ENCODE data around the gene PDLIM7.
A peak's percentile ranks its signal among the peaks of the same experiment; 100 is the strongest.

Gene PDLIM7

GRCh38 chr5:177455661-177456590, 41.5 kb downstream of the PDLIM7 start:
- DNase-seq = peak; percentile 81

GRCh38 chr5:177455036-177455660, 42.3 kb downstream of the PDLIM7 start:
- DNase-seq = peak; percentile 50

- peak; percentile 71 for DNase-seq
Measured at GRCh38 chr5:177454397-177455035, 42.9 kb downstream of the PDLIM7 start.

GRCh38 chr5:177453852-177454396, 43.5 kb downstream of the PDLIM7 start:
- no peak for DNase-seq

- DNase-seq = no peak
Measured at GRCh38 chr5:177452688-177453638, 44.4 kb downstream of the PDLIM7 start.

GRCh38 chr5:177450667-177451424, 46.6 kb downstream of the PDLIM7 start:
- DNase-seq = no peak

- DNase-seq = no peak
Measured at GRCh38 chr5:177449140-177450061, 48.0 kb downstream of the PDLIM7 start.

- DNase-seq = no peak
Measured at GRCh38 chr5:177448244-177448950, 49.0 kb downstream of the PDLIM7 start.

GRCh38 chr5:177447611-177448243, 49.7 kb downstream of the PDLIM7 start:
- DNase-seq = no peak

GRCh38 chr5:177447066-177447610, 50.3 kb downstream of the PDLIM7 start:
- DNase-seq = peak; percentile 34

- peak; percentile 52 for DNase-seq
Measured at GRCh38 chr5:177446200-177447065, 51.0 kb downstream of the PDLIM7 start, which contains the start of gene PRR7. TSS of gene PRR7 (plus strand) at chr5:177446814. CDS start at chr5:177455068, 8,254 bp downstream.

GRCh38 chr5:177445917-177446199, 51.5 kb downstream of the PDLIM7 start:
- no peak for DNase-seq

GRCh38 chr5:177445052-177445916, 52.1 kb downstream of the PDLIM7 start:
- DNase-seq = no peak

- DNase-seq = no peak
Measured at GRCh38 chr5:177444106-177445051, 53.0 kb downstream of the PDLIM7 start.

- no peak for DNase-seq
Measured at GRCh38 chr5:177443144-177443983, 54.0 kb downstream of the PDLIM7 start.

All from NCI-H510A (cell line).